CD14-positive monocyte (primary cell): ENCODE data around the gene PTPRD. TPM values are rescaled to one million over a fixed set of nuclear protein-coding genes. Genes with fewer than 3 reads are reported as not detected.

Experiments used
- DNase-seq, 3 donors: peaks; one replicate each; pipeline ENCODE4 v3.0.0-alpha.2; 2011 to 2022
- H2AFZ ChIP-seq: 2 replicates; pipeline ENCODE4 v1.6.0; 2012; ENCODE audit warnings: mild to moderate bottlenecking, low read depth, low read length, inconsistent platforms; ENCODE audit not compliant: insufficient read depth, poor library complexity, severe bottlenecking
- H3K27ac ChIP-seq, 2 donors: 1 replicate in 1 of 2; 2 replicates in 1 of 2; pipeline ENCODE4 v1.5.1; 2012 to 2013; ENCODE audit warnings: low read length in 2 of 2, control low read depth in 1 of 2, inconsistent platforms in 1 of 2, low read depth in 1 of 2, mild to moderate bottlenecking in 1 of 2
- H3K27me3 ChIP-seq, 2 donors: one replicate each; pipeline versions ENCODE4 v1.6.0 to v1.6.1; 2011 to 2013; ENCODE audit warnings: low read length in 2 of 2; ENCODE audit not compliant: control insufficient read depth in 2 of 2, insufficient read depth in 2 of 2
- H3K36me3 ChIP-seq, 2 donors: replicated peaks in 1 of 2; 1 replicate in 1 of 2; 2 replicates in 1 of 2; pipeline versions ENCODE4 v1.5.1 to v1.6.1; 2012 to 2013; ENCODE audit warnings: low read length in 2 of 2, control low read depth in 1 of 2, inconsistent platforms in 1 of 2, mild to moderate bottlenecking in 1 of 2; ENCODE audit not compliant: insufficient read depth in 2 of 2, control insufficient read depth in 1 of 2
- H3K4me1 ChIP-seq, 2 donors: 1 replicate in 1 of 2; 2 replicates in 1 of 2; pipeline versions ENCODE4 v1.5.1 to v1.6.1; 2012 to 2013; ENCODE audit warnings: low read length in 2 of 2, control low read depth in 1 of 2, inconsistent platforms in 1 of 2, mild to moderate bottlenecking in 1 of 2, moderate library complexity in 1 of 2; ENCODE audit not compliant: insufficient read depth in 2 of 2, control insufficient read depth in 1 of 2
- H3K4me2 ChIP-seq: replicated peaks from 2 replicates; pipeline ENCODE3; 2012; ENCODE audit warnings: low read length, moderate library complexity, mild to moderate bottlenecking; ENCODE audit not compliant: poor library complexity, severe bottlenecking; ENCODE audit errors: extremely low read depth
- H3K4me3 ChIP-seq, 3 experiments: fragments of 200-600 bp in 1 of 3; sonication (generic) in 1 of 3; replicated peaks in 1 of 3; 1 replicate in 2 of 3; 2 replicates in 1 of 3; pipeline ENCODE4 v1.5.1; 2011 to 2013; ENCODE audit warnings: low read length in 3 of 3, mild to moderate bottlenecking in 3 of 3, control low read depth in 2 of 3, low read depth in 2 of 3, inconsistent platforms in 1 of 3, moderate library complexity in 1 of 3
- H3K79me2 ChIP-seq: 2 replicates; pipeline ENCODE4 v1.6.0; 2012; ENCODE audit warnings: mild to moderate bottlenecking, control low read depth, inconsistent platforms, low read length, moderate library complexity; ENCODE audit not compliant: insufficient read depth
- H3K9ac ChIP-seq: 2 replicates; pipeline ENCODE4 v1.6.0; 2017; ENCODE audit warnings: low read length, mild to moderate bottlenecking; ENCODE audit not compliant: insufficient read depth, poor library complexity, severe bottlenecking
- H3K9me3 ChIP-seq, 2 donors: replicated peaks in 1 of 2; 1 replicate in 1 of 2; 2 replicates in 1 of 2; pipeline versions ENCODE4 v1.5.1 to v1.6.1; 2012 to 2013; ENCODE audit warnings: low read length in 2 of 2, control low read depth in 1 of 2; ENCODE audit not compliant: control insufficient read depth in 1 of 2, insufficient read depth in 1 of 2
- H4K20me1 ChIP-seq: 2 replicates; pipeline ENCODE4 v1.6.0; 2012; ENCODE audit warnings: mild to moderate bottlenecking, low read length, control low read depth, moderate library complexity; ENCODE audit not compliant: insufficient read depth
- H3K27ac Mint-ChIP-seq, 7 donors: one replicate each; pipeline ENCODE4 v1.8.0; 2020; ENCODE audit warnings: mild to moderate bottlenecking in 7 of 7, mixed read lengths in 7 of 7, moderate library complexity in 6 of 7, inconsistent platforms in 2 of 7
- H3K27me3 Mint-ChIP-seq, 3 donors: one replicate each; pipeline ENCODE4 v1.8.0; 2021 to 2022; ENCODE audit warnings: low read depth in 3 of 3, mild to moderate bottlenecking in 3 of 3, mixed read lengths in 3 of 3, moderate library complexity in 3 of 3, inconsistent platforms in 1 of 3
- H3K36me3 Mint-ChIP-seq, 2 donors: one replicate each; pipeline ENCODE4 v1.8.0; 2020; ENCODE audit warnings: mixed read lengths in 2 of 2, inconsistent platforms in 1 of 2, mild to moderate bottlenecking in 1 of 2
- H3K4me1 Mint-ChIP-seq: one replicate; pipeline ENCODE4 v1.8.0; 2020; ENCODE audit warnings: mild to moderate bottlenecking, mixed read lengths
- H3K4me3 Mint-ChIP-seq, 2 donors: one replicate each; pipeline ENCODE4 v1.8.0; 2020; ENCODE audit warnings: mild to moderate bottlenecking in 2 of 2, mixed read lengths in 2 of 2, moderate library complexity in 1 of 2
- H3K9me3 Mint-ChIP-seq, 7 donors: one replicate each; pipeline ENCODE4 v1.8.0; 2020 to 2022; ENCODE audit warnings: mixed read lengths in 7 of 7, mild to moderate bottlenecking in 6 of 7, moderate library complexity in 6 of 7, inconsistent platforms in 2 of 7
- WGBS: methylation state at CpG from one replicate; pipeline ENCODE4 v1.1.5; 2013; ENCODE audit warnings: missing lambda C conversion rate; ENCODE audit not compliant: insufficient coverage; 5-methylcytosine and 5-hydroxymethylcytosine counted together
- intact Hi-C, 2 donors: fragments of 100-400 bp; cut with micrococcal nuclease; formaldehyde crosslinking; loops; one replicate each; pipeline versions ENCODE4 v1.15.0 to v1.15.1; 2023
- polyA plus RNA-seq, 3 donors: library from polyadenylated mRNA; depleted of rRNA in 1 of 3; unstranded in 2 of 3; stranded (reverse) in 1 of 3; fragments of 300-500 nt in 2 of 3; fragments of >200 nt in 1 of 3; fragmentation: Illumina TruSeq in 2 of 3; gene quantifications; 1 replicate in 2 of 3; 2 replicates in 1 of 3; pipeline ENCODE4 v1.2.3, GENCODE V29; 2012 to 2021
- TF ChIP-seq, protein P1 (sequence below): fragments of 200-600 bp; IDR thresholded peaks from one replicate; pipeline ENCODE4 v1.8.0; 2022; ENCODE audit warnings: antibody characterized with exemption, mild to moderate bottlenecking

PTPRD gene
- polyA plus RNA-seq, 3 donors = not detected

DNA sequence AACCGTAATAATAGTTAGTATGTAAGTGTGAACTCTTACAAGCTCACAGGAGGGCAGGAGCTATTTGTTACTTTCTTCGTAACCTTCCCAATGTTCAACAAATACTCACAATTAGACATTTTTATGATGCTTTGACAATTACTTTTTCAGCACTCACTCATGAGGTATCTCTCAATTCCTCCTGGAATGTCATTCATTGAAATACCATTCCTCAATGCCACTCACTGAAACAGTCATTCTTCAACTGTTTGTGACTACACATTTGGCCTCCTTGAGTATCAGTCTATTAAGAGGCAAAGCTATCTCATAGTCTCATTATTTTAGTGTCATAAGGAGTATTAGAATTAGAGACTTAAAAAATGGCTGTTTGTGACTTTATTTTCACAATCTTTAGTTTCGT, 2079.1 kb downstream of the PTPRD start:
- intact Hi-C loops = no loop called here
- Mint-ChIP-seq H3K9me3 (no peaks in the 10 kb centered on the region), H3K27ac (no peak overlapping the region), H3K27me3 (no peaks in the 10 kb centered on the region), H3K36me3 (no peaks in the 10 kb centered on the region), H3K4me3 (no peak overlapping the region), H3K4me1 (no peaks in the 10 kb centered on the region)
- no peak overlapping the region for H3K4me3 ChIP-seq
- DNase-seq = no peak
- no peaks in the 10 kb centered on the region for H3K4me1 ChIP-seq
- no peaks in the 10 kb centered on the region for H3K27me3 ChIP-seq
- no peak overlapping the region for H3K4me2 ChIP-seq
- TF ChIP-seq, protein P1, sequence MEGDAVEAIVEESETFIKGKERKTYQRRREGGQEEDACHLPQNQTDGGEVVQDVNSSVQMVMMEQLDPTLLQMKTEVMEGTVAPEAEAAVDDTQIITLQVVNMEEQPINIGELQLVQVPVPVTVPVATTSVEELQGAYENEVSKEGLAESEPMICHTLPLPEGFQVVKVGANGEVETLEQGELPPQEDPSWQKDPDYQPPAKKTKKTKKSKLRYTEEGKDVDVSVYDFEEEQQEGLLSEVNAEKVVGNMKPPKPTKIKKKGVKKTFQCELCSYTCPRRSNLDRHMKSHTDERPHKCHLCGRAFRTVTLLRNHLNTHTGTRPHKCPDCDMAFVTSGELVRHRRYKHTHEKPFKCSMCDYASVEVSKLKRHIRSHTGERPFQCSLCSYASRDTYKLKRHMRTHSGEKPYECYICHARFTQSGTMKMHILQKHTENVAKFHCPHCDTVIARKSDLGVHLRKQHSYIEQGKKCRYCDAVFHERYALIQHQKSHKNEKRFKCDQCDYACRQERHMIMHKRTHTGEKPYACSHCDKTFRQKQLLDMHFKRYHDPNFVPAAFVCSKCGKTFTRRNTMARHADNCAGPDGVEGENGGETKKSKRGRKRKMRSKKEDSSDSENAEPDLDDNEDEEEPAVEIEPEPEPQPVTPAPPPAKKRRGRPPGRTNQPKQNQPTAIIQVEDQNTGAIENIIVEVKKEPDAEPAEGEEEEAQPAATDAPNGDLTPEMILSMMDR = no peak
- H2AFZ ChIP-seq = no peak overlapping the region
- no peaks in the 10 kb centered on the region for H3K36me3 ChIP-seq
- no peaks in the 10 kb centered on the region for H4K20me1 ChIP-seq
- WGBS = 80% methylated on average over 1 of the region's 3 CpGs
- no peak overlapping the region for H3K9ac ChIP-seq
- H3K79me2 ChIP-seq = no peaks in the 10 kb centered on the region
- no peak overlapping the region for H3K27ac ChIP-seq
- H3K9me3 ChIP-seq = no peaks in the 10 kb centered on the region

DNA sequence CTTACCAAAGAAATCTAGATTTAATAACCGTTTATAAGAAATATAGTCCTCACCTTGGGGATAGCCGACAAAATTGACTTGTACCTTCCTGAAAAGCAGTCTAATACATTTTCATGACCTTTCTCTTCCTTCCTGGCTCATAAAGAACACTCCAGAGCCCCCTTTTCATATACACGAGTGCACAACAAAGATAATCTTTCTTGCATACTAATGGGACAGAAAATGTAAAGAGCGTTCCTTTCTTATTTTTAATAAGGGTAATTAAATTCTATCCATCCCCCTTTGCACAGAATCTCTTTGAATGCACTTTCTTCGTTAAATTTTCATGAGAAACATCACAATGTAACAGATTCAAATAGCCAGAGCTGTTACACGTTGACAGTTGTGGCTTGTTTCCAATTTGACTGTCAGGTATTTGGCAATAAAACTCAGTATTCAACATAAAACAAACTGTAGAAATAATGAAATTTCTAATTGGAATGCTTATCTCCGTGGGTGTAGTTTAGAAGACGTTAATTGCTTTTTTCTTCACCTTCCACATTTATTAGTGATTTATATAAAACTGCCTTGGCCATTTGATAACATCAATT, 2080.9 kb downstream of the PTPRD start:
- no peak overlapping the region for H3K4me2 ChIP-seq
- H3K27ac ChIP-seq = no peak overlapping the region
- no peaks in the 10 kb centered on the region for H3K9me3 ChIP-seq
- Mint-ChIP-seq H3K27me3 (no peaks in the 10 kb centered on the region), H3K27ac (no peak overlapping the region), H3K36me3 (no peaks in the 10 kb centered on the region), H3K4me3 (no peak overlapping the region), H3K4me1 (no peaks in the 10 kb centered on the region), H3K9me3 (no peaks in the 10 kb centered on the region)
- H2AFZ ChIP-seq = no peak overlapping the region
- intact Hi-C loops = no loop called here
- no peaks in the 10 kb centered on the region for H3K27me3 ChIP-seq
- no peaks in the 10 kb centered on the region for H4K20me1 ChIP-seq
- no peak overlapping the region for H3K4me3 ChIP-seq
- H3K79me2 ChIP-seq = no peaks in the 10 kb centered on the region
- TF ChIP-seq, protein P1 = no peak
- no peak for DNase-seq
- 100% methylated on average over 1 of the region's 8 CpGs for WGBS
- H3K4me1 ChIP-seq = no peaks in the 10 kb centered on the region
- H3K36me3 ChIP-seq = no peaks in the 10 kb centered on the region
- H3K9ac ChIP-seq = no peak overlapping the region
